Measurements from ENCODE around the gene CDKN1A.

Gene CDKN1A

GRCh38 chr6:36691612-36692011 lies 13.1 kb downstream of the CDKN1A start:
- H2BK120ac ChIP-seq (ENCODE audit: low read depth, low read length) = no peak overlapping the region
- no peak overlapping the region for H3K9ac ChIP-seq (ENCODE audit: low read length)
- H3K4ac ChIP-seq (ENCODE audit: low read depth, low read length) = no peak overlapping the region
- H3K79me1 ChIP-seq (ENCODE audit: low read length) = no peaks in the 10 kb centered on the region
- no peak overlapping the region for H2BK15ac ChIP-seq (replicated peaks; ENCODE audit: low read depth)
- no peak overlapping the region for H4K5ac ChIP-seq (ENCODE audit: low read length)
- H3K79me2 ChIP-seq (ENCODE audit: control insufficient read depth, insufficient read depth, low read length) = no peaks in the 10 kb centered on the region
- H4K8ac ChIP-seq (ENCODE audit: low read depth, low read length) = no peak overlapping the region
- no peak overlapping the region for H3K18ac ChIP-seq (ENCODE audit: low read length)
- H3K4me3 ChIP-seq (ENCODE audit: low read length) = no peak overlapping the region
- H3K27ac ChIP-seq (ENCODE audit: low read depth, low read length) = no peak overlapping the region
- DNase-seq = no peak
- H3K4me2 ChIP-seq (ENCODE audit: low read length) = no peak overlapping the region
- H3K36me3 ChIP-seq (ENCODE audit: control insufficient read depth, insufficient read depth, low read length) = no peaks in the 10 kb centered on the region
- no peak overlapping the region for H3K23ac ChIP-seq (ENCODE audit: low read length)
- no CpG with 5 or more reads among the region's 2 CpGs for WGBS (ENCODE audit: extremely low coverage, insufficient coverage, low lambda C conversion rate)
- H3K56ac ChIP-seq (ENCODE audit: low read length) = no peak overlapping the region
- H3K4me1 ChIP-seq (ENCODE audit: control insufficient read depth, low read depth, low read length) = no peaks in the 10 kb centered on the region
- H3K27me3 ChIP-seq (ENCODE audit: insufficient read depth, low read length, poor library complexity) = no peaks in the 10 kb centered on the region
- no peak overlapping the region for H2BK5ac ChIP-seq (ENCODE audit: low read length)
- no peak overlapping the region for H2AK5ac ChIP-seq (ENCODE audit: low read length)

DNA sequence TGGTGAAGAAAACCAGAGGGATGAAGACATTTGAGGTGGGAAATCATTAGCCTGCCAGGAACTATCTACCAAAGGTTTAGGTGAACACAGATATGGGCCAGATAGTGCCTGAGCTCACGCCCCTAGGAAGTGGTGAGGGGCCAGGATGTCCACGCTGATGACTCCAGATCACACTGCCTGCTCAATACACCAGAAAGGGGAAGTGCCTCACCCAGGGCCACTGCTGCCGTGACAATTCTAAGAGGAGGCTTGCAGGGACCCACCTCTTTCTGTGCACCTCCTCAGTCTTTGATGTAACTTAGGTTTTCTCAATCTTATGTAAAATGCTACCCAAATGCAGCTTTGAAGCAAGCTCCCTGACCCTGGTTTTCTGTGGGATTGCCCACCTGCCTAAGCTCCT lies 13.7 kb downstream of the CDKN1A start:
- Histone ChIP-seq H3K4ac (ENCODE audit: low read depth, low read length) (no peak overlapping the region), H4K8ac (ENCODE audit: low read depth, low read length) (no peak overlapping the region), H3K79me1 (ENCODE audit: low read length) (no peaks in the 10 kb centered on the region), H3K27me3 (ENCODE audit: insufficient read depth, low read length, poor library complexity) (no peaks in the 10 kb centered on the region), H3K9ac (ENCODE audit: low read length) (no peak overlapping the region), H3K79me2 (ENCODE audit: control insufficient read depth, insufficient read depth, low read length) (no peaks in the 10 kb centered on the region), H3K4me2 (ENCODE audit: low read length) (no peak overlapping the region), H2BK15ac (replicated peaks; ENCODE audit: low read depth) (no peak overlapping the region), H3K18ac (ENCODE audit: low read length) (no peak overlapping the region), H2BK5ac (ENCODE audit: low read length) (no peak overlapping the region), H3K4me1 (ENCODE audit: control insufficient read depth, low read depth, low read length) (no peaks in the 10 kb centered on the region), H3K23ac (ENCODE audit: low read length) (no peak overlapping the region), H3K27ac (ENCODE audit: low read depth, low read length) (no peak overlapping the region), H3K4me3 (ENCODE audit: low read length) (no peak overlapping the region), H2AK5ac (ENCODE audit: low read length) (no peak overlapping the region), H4K5ac (ENCODE audit: low read length) (no peak overlapping the region), H3K36me3 (ENCODE audit: control insufficient read depth, insufficient read depth, low read length) (no peaks in the 10 kb centered on the region), H3K56ac (ENCODE audit: low read length) (no peak overlapping the region), H2BK120ac (ENCODE audit: low read depth, low read length) (no peak overlapping the region)
- no CpG with 5 or more reads among the region's 3 CpGs for whole genome bisulfite sequencing (ENCODE audit: extremely low coverage, insufficient coverage, low lambda C conversion rate)
- DNase-seq = no peak

DNA sequence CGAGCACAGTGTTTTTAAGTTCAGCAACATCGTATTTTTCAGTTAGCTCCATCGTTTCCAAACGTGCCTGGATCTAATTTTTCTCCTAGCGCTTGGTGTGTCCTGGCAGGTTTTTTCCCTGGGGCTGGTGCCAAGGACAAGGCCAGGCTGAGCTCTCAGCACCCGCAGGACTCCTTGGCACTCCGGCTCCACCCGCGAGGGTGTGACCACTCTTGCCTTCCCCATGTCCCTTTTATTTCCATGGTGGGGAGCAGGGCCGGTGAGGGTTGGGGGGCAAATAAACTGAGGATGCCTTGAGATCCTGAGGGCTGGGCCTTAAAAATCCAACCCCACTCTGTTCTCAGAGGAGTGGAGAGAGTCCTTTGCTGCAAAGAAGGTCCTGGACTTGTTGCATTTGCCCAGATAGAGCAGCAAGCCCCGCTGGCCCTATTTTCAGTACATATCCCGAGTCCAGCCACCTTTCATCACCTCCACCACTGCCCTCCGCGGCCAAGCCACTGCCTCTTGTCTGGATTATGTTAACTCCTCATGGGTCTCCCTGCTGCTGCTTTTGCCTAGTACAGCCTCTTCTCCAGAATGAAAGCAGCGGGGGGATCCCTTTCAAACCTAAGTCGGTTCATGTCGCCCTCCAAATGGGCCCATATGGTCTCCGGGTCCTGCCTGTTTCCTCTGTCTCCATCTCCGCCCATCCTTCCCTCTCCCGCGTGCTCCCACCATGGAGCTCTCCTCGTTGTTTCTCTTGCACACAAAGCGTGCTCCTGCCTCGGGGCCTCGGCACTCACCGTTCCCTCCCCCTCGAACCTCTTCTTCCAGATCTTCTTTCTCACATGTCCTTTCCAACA lies 14.6 kb downstream of the CDKN1A start:
- no peak overlapping the region for H2BK5ac ChIP-seq (ENCODE audit: low read length)
- no peak overlapping the region for H3K23ac ChIP-seq (ENCODE audit: low read length)
- H4K8ac ChIP-seq (ENCODE audit: low read depth, low read length) = no peak overlapping the region
- H3K27me3 ChIP-seq (ENCODE audit: insufficient read depth, low read length, poor library complexity) = no peaks in the 10 kb centered on the region
- no peak overlapping the region for H4K5ac ChIP-seq (ENCODE audit: low read length)
- no peak overlapping the region for H2BK120ac ChIP-seq (ENCODE audit: low read depth, low read length)
- H3K4me1 ChIP-seq (ENCODE audit: control insufficient read depth, low read depth, low read length) = no peaks in the 10 kb centered on the region
- no peak overlapping the region for H3K18ac ChIP-seq (ENCODE audit: low read length)
- no peak overlapping the region for H3K4me2 ChIP-seq (ENCODE audit: low read length)
- H3K9ac ChIP-seq (ENCODE audit: low read length) = no peak overlapping the region
- H3K56ac ChIP-seq (ENCODE audit: low read length) = no peak overlapping the region
- H3K36me3 ChIP-seq (ENCODE audit: control insufficient read depth, insufficient read depth, low read length) = no peaks in the 10 kb centered on the region
- H3K4me3 ChIP-seq (ENCODE audit: low read length) = no peak overlapping the region
- no peak overlapping the region for H3K4ac ChIP-seq (ENCODE audit: low read depth, low read length)
- no CpG with 5 or more reads among the region's 27 CpGs for WGBS (ENCODE audit: extremely low coverage, insufficient coverage, low lambda C conversion rate)
- H2BK15ac ChIP-seq (replicated peaks; ENCODE audit: low read depth) = no peak overlapping the region
- H3K79me1 ChIP-seq (ENCODE audit: low read length) = no peaks in the 10 kb centered on the region
- DNase-seq = no peak
- no peaks in the 10 kb centered on the region for H3K79me2 ChIP-seq (ENCODE audit: control insufficient read depth, insufficient read depth, low read length)
- no peak overlapping the region for H3K27ac ChIP-seq (ENCODE audit: low read depth, low read length)
- no peak overlapping the region for H2AK5ac ChIP-seq (ENCODE audit: low read length)

DNA sequence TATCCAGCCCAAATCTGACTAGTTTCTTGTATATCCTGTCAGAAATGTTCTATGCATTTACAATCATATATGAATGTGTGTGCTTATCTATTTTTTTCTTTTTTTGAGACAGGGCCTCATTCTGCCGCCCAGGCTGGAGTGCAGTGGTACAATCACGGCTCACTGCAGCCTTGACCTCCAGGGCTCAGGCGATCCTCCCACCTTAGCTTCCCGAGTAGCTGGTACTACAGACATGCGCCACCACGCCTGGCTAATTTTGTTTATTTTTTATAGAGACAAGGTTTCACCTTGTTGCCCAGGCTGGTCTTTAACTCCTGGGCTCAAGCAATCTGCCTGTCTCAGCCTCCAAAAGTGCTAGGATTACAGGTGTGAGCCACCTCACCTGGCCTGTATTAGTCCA lies 16.1 kb downstream of the CDKN1A start:
- Histone ChIP-seq H3K4me1 (ENCODE audit: control insufficient read depth, low read depth, low read length) (no peaks in the 10 kb centered on the region), H3K36me3 (ENCODE audit: control insufficient read depth, insufficient read depth, low read length) (no peaks in the 10 kb centered on the region), H3K79me2 (ENCODE audit: control insufficient read depth, insufficient read depth, low read length) (no peaks in the 10 kb centered on the region), H3K9ac (ENCODE audit: low read length) (no peak overlapping the region), H4K5ac (ENCODE audit: low read length) (no peak overlapping the region), H3K4ac (ENCODE audit: low read depth, low read length) (no peak overlapping the region), H2AK5ac (ENCODE audit: low read length) (no peak overlapping the region), H3K56ac (ENCODE audit: low read length) (no peak overlapping the region), H2BK15ac (replicated peaks; ENCODE audit: low read depth) (no peak overlapping the region), H3K18ac (ENCODE audit: low read length) (no peak overlapping the region), H3K79me1 (ENCODE audit: low read length) (no peaks in the 10 kb centered on the region), H4K8ac (ENCODE audit: low read depth, low read length) (no peak overlapping the region), H2BK120ac (ENCODE audit: low read depth, low read length) (no peak overlapping the region), H3K23ac (ENCODE audit: low read length) (no peak overlapping the region), H3K27me3 (ENCODE audit: insufficient read depth, low read length, poor library complexity) (no peaks in the 10 kb centered on the region), H3K4me3 (ENCODE audit: low read length) (no peak overlapping the region), H2BK5ac (ENCODE audit: low read length) (no peak overlapping the region), H3K27ac (ENCODE audit: low read depth, low read length) (no peak overlapping the region), H3K4me2 (ENCODE audit: low read length) (no peak overlapping the region)
- no peak for DNase-seq
- whole genome bisulfite sequencing (ENCODE audit: extremely low coverage, insufficient coverage, low lambda C conversion rate) = no CpG with 5 or more reads among the region's 6 CpGs

DNA sequence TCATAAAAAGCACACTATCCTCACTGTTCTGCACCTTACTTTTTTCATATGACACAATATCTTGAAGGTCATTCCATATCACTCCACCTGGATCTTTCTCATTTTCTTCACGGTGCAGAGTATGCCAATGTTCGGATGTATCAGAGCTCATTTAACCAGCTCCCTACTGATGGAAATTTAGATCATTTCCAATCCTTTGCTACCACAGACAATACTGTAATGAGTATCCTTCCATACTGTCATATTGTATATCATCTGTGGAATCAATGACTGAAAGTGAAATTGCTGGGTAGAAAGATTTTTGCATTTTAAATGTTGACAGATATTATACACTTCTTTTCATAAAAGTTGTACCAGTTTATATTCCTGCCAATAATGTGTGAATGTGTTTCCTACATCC lies 16.9 kb downstream of the CDKN1A start:
- H3K36me3 ChIP-seq (ENCODE audit: control insufficient read depth, insufficient read depth, low read length) = no peaks in the 10 kb centered on the region
- no CpG with 5 or more reads among the region's 2 CpGs for WGBS (ENCODE audit: extremely low coverage, insufficient coverage, low lambda C conversion rate)
- H4K5ac ChIP-seq (ENCODE audit: low read length) = no peak overlapping the region
- no peak overlapping the region for H2BK15ac ChIP-seq (replicated peaks; ENCODE audit: low read depth)
- H3K9ac ChIP-seq (ENCODE audit: low read length) = no peak overlapping the region
- H3K4ac ChIP-seq (ENCODE audit: low read depth, low read length) = no peak overlapping the region
- H3K79me1 ChIP-seq (ENCODE audit: low read length) = no peaks in the 10 kb centered on the region
- no peak overlapping the region for H2BK120ac ChIP-seq (ENCODE audit: low read depth, low read length)
- no peak overlapping the region for H3K27ac ChIP-seq (ENCODE audit: low read depth, low read length)
- H3K4me2 ChIP-seq (ENCODE audit: low read length) = no peak overlapping the region
- H3K27me3 ChIP-seq (ENCODE audit: insufficient read depth, low read length, poor library complexity) = no peaks in the 10 kb centered on the region
- no peak overlapping the region for H2BK5ac ChIP-seq (ENCODE audit: low read length)
- H4K8ac ChIP-seq (ENCODE audit: low read depth, low read length) = no peak overlapping the region
- no peak overlapping the region for H2AK5ac ChIP-seq (ENCODE audit: low read length)
- no peak for DNase-seq
- H3K56ac ChIP-seq (ENCODE audit: low read length) = no peak overlapping the region
- H3K23ac ChIP-seq (ENCODE audit: low read length) = no peak overlapping the region
- H3K18ac ChIP-seq (ENCODE audit: low read length) = no peak overlapping the region
- no peaks in the 10 kb centered on the region for H3K79me2 ChIP-seq (ENCODE audit: control insufficient read depth, insufficient read depth, low read length)
- no peak overlapping the region for H3K4me3 ChIP-seq (ENCODE audit: low read length)
- H3K4me1 ChIP-seq (ENCODE audit: control insufficient read depth, low read depth, low read length) = no peaks in the 10 kb centered on the region

GRCh38 chr6:36697481-36697903 lies 19.0 kb downstream of the CDKN1A start, which contains the start of gene RAB44:
TSS of gene RAB44 (plus strand) at chr6:36697826. CDS start at chr6:36704236, 6,410 bp downstream.
- Histone ChIP-seq H3K4me3 (ENCODE audit: low read length) (no peak within 1 kb of the TSS), H3K4ac (ENCODE audit: low read depth, low read length) (no peak within 1 kb of the TSS), H3K27ac (ENCODE audit: low read depth, low read length) (no peak within 1 kb of the TSS), H3K79me2 (ENCODE audit: control insufficient read depth, insufficient read depth, low read length) (no peaks in the 10 kb centered on the region), H3K4me2 (ENCODE audit: low read length) (no peak within 1 kb of the TSS), H3K79me1 (ENCODE audit: low read length) (no peaks in the 10 kb centered on the region), H3K4me1 (ENCODE audit: control insufficient read depth, low read depth, low read length) (no peaks in the 10 kb centered on the region), H3K18ac (ENCODE audit: low read length) (no peak within 1 kb of the TSS), H4K5ac (ENCODE audit: low read length) (no peak within 1 kb of the TSS), H2BK15ac (replicated peaks; ENCODE audit: low read depth) (no peak within 1 kb of the TSS), H2AK5ac (ENCODE audit: low read length) (no peak within 1 kb of the TSS), H3K56ac (ENCODE audit: low read length) (no peak within 1 kb of the TSS), H2BK5ac (ENCODE audit: low read length) (no peak within 1 kb of the TSS), H3K23ac (ENCODE audit: low read length) (no peak within 1 kb of the TSS), H3K27me3 (ENCODE audit: insufficient read depth, low read length, poor library complexity) (no peaks in the 10 kb centered on the region), H2BK120ac (ENCODE audit: low read depth, low read length) (no peak within 1 kb of the TSS), H4K8ac (ENCODE audit: low read depth, low read length) (no peak within 1 kb of the TSS), H3K36me3 (ENCODE audit: control insufficient read depth, insufficient read depth, low read length) (no peaks in the 10 kb centered on the region), H3K9ac (ENCODE audit: low read length) (no peak within 1 kb of the TSS)
- no CpG with 5 or more reads among the region's 7 CpGs for WGBS (ENCODE audit: extremely low coverage, insufficient coverage, low lambda C conversion rate)
- no peak for DNase-seq

Measured in mesendoderm (in vitro differentiated cells).